Measurements from ENCODE around the gene PTK7.

PTK7 gene

GRCh38 chr6:43040542-43041257, 35.4 kb upstream of the PTK7 start:
- TF ChIP-seq SIN3A (IDR thresholded peaks at IDR 0.05; ENCODE audit: borderline replicate concordance, insufficient read depth, low read length) (no peak), POLR2AphosphoS5 (IDR thresholded peaks at IDR 0.05; ENCODE audit: low read depth, low read length) (no peak), FOXP2 (optimal IDR thresholded peaks at IDR 0.05; ENCODE audit: borderline replicate concordance, extremely low read depth, extremely low read length, insufficient read depth) (no peak)

GRCh38 chr6:43043310-43043709, 32.8 kb upstream of the PTK7 start:
- no peak for TF ChIP-seq POLR2AphosphoS5 (IDR thresholded peaks at IDR 0.05; ENCODE audit: low read depth, low read length)
- no peak for TF ChIP-seq SIN3A (IDR thresholded peaks at IDR 0.05; ENCODE audit: borderline replicate concordance, insufficient read depth, low read length)
- TF ChIP-seq TAF1 (IDR thresholded peaks at IDR 0.05; ENCODE audit: borderline replicate concordance, insufficient read depth, low read length): no peak
- TF ChIP-seq FOXP2 (optimal IDR thresholded peaks at IDR 0.05; ENCODE audit: borderline replicate concordance, extremely low read depth, extremely low read length, insufficient read depth): no peak
- TF ChIP-seq REST (IDR thresholded peaks at IDR 0.05; ENCODE audit: insufficient read depth in 1 of 2, low read depth in 2 of 2, low read length in 2 of 2): no peak

- TF ChIP-seq POLR2AphosphoS5 (IDR thresholded peaks at IDR 0.05; ENCODE audit: low read depth, low read length) (no peak), FOXP2 (optimal IDR thresholded peaks at IDR 0.05; ENCODE audit: borderline replicate concordance, extremely low read depth, extremely low read length, insufficient read depth) (no peak), SIN3A (IDR thresholded peaks at IDR 0.05; ENCODE audit: borderline replicate concordance, insufficient read depth, low read length) (no peak), REST (IDR thresholded peaks at IDR 0.05; ENCODE audit: insufficient read depth in 1 of 2, low read depth in 2 of 2, low read length in 2 of 2) (no peak), TAF1 (IDR thresholded peaks at IDR 0.05; ENCODE audit: borderline replicate concordance, insufficient read depth, low read length) (no peak)
Observed at GRCh38 chr6:43045371-43045930, 30.7 kb upstream of the PTK7 start.

DNA sequence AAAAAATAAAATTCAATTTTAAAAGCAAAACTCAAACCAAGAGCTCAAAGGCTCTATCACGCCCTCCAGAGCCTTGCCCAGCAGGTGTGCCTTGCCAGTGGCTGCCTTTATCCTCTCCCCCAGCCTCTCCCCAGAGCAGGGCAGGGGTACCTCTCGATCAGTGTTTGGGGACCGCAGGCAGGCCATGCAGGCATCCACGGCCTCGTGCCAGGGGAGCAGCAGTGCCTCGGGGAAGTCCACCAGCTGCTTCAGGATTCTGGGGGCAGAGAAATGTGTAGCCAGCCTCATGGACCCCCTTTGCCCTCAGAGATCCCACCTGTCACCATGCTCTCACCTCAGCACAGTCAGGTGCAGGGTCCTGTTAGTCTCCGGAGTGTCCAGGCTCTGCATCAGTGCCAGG, 28.1 kb upstream of the PTK7 start:
- TF ChIP-seq POLR2AphosphoS5 (IDR thresholded peaks at IDR 0.05; ENCODE audit: low read depth, low read length): no peak
- no peak for TF ChIP-seq SIN3A (IDR thresholded peaks at IDR 0.05; ENCODE audit: borderline replicate concordance, insufficient read depth, low read length)
- TF ChIP-seq FOXP2 (optimal IDR thresholded peaks at IDR 0.05; ENCODE audit: borderline replicate concordance, extremely low read depth, extremely low read length, insufficient read depth): no peak
- TF ChIP-seq TAF1 (IDR thresholded peaks at IDR 0.05; ENCODE audit: borderline replicate concordance, insufficient read depth, low read length): no peak
- TF ChIP-seq REST (IDR thresholded peaks at IDR 0.05; ENCODE audit: insufficient read depth in 1 of 2, low read depth in 2 of 2, low read length in 2 of 2): no peak

DNA sequence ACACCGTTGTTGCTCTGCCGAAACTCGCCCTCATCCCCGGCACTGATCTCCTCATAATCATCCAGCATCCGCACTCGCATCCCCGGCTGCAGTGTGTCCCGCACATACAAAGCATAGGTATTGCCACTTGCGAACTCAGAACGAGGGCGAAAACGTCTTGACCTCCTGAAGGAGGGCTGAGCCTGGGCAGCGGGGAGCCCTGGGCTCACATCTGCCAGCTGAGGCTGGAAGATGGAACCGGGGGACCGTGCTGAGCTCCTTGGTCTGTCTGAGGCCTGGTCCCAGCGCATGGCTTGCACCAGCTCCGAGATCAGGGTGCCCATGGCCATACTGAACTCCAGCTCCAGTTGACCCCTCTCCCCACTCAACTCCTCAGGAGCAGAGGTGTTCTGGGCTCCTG, 25.1 kb upstream of the PTK7 start:
- TF ChIP-seq FOXP2 (optimal IDR thresholded peaks at IDR 0.05; ENCODE audit: borderline replicate concordance, extremely low read depth, extremely low read length, insufficient read depth): no peak

DNA sequence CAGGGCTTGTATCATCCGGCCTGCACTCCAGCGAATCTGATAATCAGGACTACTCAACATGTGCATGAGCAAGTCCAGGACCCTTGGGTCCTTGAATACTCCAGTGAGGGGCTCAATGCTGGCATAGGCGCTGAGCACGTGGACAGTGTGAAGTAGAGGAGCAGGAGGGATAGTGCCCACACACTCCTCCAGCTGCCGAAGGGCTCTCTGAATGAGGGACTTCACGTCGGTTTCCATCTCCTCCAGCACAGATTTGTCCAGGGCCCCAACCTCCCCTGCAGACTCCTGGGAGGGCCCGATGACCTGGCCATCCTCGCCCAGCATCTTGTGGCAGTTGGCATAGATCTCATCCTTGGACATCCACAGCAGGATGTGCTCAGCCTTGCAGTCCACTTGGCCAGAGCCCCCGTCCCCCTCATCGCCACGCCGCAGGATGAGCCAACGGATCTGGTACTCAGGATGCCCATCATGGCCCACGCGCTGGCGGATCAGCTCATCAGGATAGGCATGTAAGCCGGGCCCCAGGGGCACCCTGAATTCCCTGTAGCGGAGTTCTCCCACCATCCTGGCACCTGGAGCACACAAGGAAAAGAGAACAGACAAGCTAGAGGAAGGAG, 23.8 kb upstream of the PTK7 start:
- TF ChIP-seq REST (IDR thresholded peaks at IDR 0.05; ENCODE audit: insufficient read depth in 1 of 2, low read depth in 2 of 2, low read length in 2 of 2) (no peak), SIN3A (IDR thresholded peaks at IDR 0.05; ENCODE audit: borderline replicate concordance, insufficient read depth, low read length) (no peak), POLR2AphosphoS5 (IDR thresholded peaks at IDR 0.05; ENCODE audit: low read depth, low read length) (no peak), FOXP2 (optimal IDR thresholded peaks at IDR 0.05; ENCODE audit: borderline replicate concordance, extremely low read depth, extremely low read length, insufficient read depth) (no peak), TAF1 (IDR thresholded peaks at IDR 0.05; ENCODE audit: borderline replicate concordance, insufficient read depth, low read length) (no peak)

Measured in PFSK-1 (cell line).